ENCODE results near the gene PAN3. TPM values are rescaled to one million over a fixed set of nuclear protein-coding genes. Genes with fewer than 3 reads are reported as not detected.

PAN3 gene
- total RNA-seq, 1 donor from 2014 or later, result 33.6 TPM

- no peak overlapping the region for H3K4me3 Mint-ChIP-seq
Measured at GRCh38 chr13:28159057-28159456, 20.7 kb downstream of the PAN3 start.

GRCh38 chr13:28161370-28161769 is 23.0 kb downstream of the PAN3 start:
- no peak overlapping the region for H3K4me3 Mint-ChIP-seq
- DNase-seq (ENCODE audit: low read depth, low spot score), result no peak
- H3K27ac Mint-ChIP-seq (ENCODE audit: unreplicated experiment), result no peak overlapping the region
- no peaks in the 10 kb centered on the region for H3K27me3 Mint-ChIP-seq (ENCODE audit: low read depth)
- H3K36me3 Mint-ChIP-seq (ENCODE audit: low read depth), result peaks cover 16% of the 10 kb centered on the region
- no peak for TF ChIP-seq CTCF (conservative IDR thresholded peaks at IDR 0.05)
- H3K9me3 Mint-ChIP-seq, result peaks cover 10% of the 10 kb centered on the region
- H3K4me1 Mint-ChIP-seq, result peaks cover 13% of the 10 kb centered on the region

More at GRCh38 chr13:28159057-28159456, 20.7 kb downstream of the PAN3 start:
- Mint-ChIP-seq H3K27me3 (ENCODE audit: low read depth) (no peaks in the 10 kb centered on the region), H3K4me1 (peaks cover 13% of the 10 kb centered on the region), H3K36me3 (ENCODE audit: low read depth) (peaks cover 25% of the 10 kb centered on the region), H3K27ac (ENCODE audit: unreplicated experiment) (no peak overlapping the region), H3K9me3 (peaks cover 10% of the 10 kb centered on the region)
- DNase-seq (ENCODE audit: low read depth, low spot score), result no peak
- no peak for TF ChIP-seq CTCF (conservative IDR thresholded peaks at IDR 0.05)

- Mint-ChIP-seq H3K36me3 (ENCODE audit: low read depth) (no peaks in the 10 kb centered on the region), H3K27me3 (ENCODE audit: low read depth) (no peaks in the 10 kb centered on the region), H3K4me3 (no peak overlapping the region), H3K4me1 (peaks cover 13% of the 10 kb centered on the region), H3K9me3 (peaks cover 3% of the 10 kb centered on the region), H3K27ac (ENCODE audit: unreplicated experiment) (no peak overlapping the region)
- DNase-seq (ENCODE audit: low read depth, low spot score), result no peak
- TF ChIP-seq CTCF (conservative IDR thresholded peaks at IDR 0.05), result no peak
Measured at GRCh38 chr13:28163587-28163986, 25.2 kb downstream of the PAN3 start.

GRCh38 chr13:28166257-28166656 is 27.9 kb downstream of the PAN3 start:
- no peaks in the 10 kb centered on the region for H3K27me3 Mint-ChIP-seq (ENCODE audit: low read depth)
- DNase-seq (ENCODE audit: low read depth, low spot score), result no peak
- no peak overlapping the region for H3K4me3 Mint-ChIP-seq
- peaks cover 5% of the 10 kb centered on the region for H3K4me1 Mint-ChIP-seq
- peaks cover 2% of the 10 kb centered on the region for H3K36me3 Mint-ChIP-seq (ENCODE audit: low read depth)
- TF ChIP-seq CTCF (conservative IDR thresholded peaks at IDR 0.05), result no peak
- H3K9me3 Mint-ChIP-seq, result no peaks in the 10 kb centered on the region
- H3K27ac Mint-ChIP-seq (ENCODE audit: unreplicated experiment), result no peak overlapping the region

GRCh38 chr13:28171266-28171665 is 32.9 kb downstream of the PAN3 start:
- no peak for DNase-seq (ENCODE audit: low read depth, low spot score)
- Mint-ChIP-seq H3K4me3 (no peak overlapping the region), H3K9me3 (no peaks in the 10 kb centered on the region), H3K36me3 (ENCODE audit: low read depth) (peaks cover 8% of the 10 kb centered on the region), H3K27ac (ENCODE audit: unreplicated experiment) (no peak overlapping the region), H3K4me1 (peaks cover 11% of the 10 kb centered on the region), H3K27me3 (ENCODE audit: low read depth) (no peaks in the 10 kb centered on the region)
- no peak for TF ChIP-seq CTCF (conservative IDR thresholded peaks at IDR 0.05)

GRCh38 chr13:28172947-28173346 is 34.6 kb downstream of the PAN3 start:
- Mint-ChIP-seq H3K36me3 (ENCODE audit: low read depth) (peaks cover 8% of the 10 kb centered on the region), H3K27me3 (ENCODE audit: low read depth) (no peaks in the 10 kb centered on the region), H3K4me1 (peaks cover 11% of the 10 kb centered on the region), H3K4me3 (no peak overlapping the region), H3K27ac (ENCODE audit: unreplicated experiment) (no peak overlapping the region), H3K9me3 (no peaks in the 10 kb centered on the region)
- DNase-seq (ENCODE audit: low read depth, low spot score), result no peak
- TF ChIP-seq CTCF (conservative IDR thresholded peaks at IDR 0.05), result no peak

Data from neural crest cell (in vitro differentiated cells).